Measurements from ENCODE around the gene PHC2. TPM values are rescaled to one million over a fixed set of nuclear protein-coding genes. Genes with fewer than 3 reads are reported as not detected.

The PHC2 gene
- total RNA-seq, 1 experiment from 2014 or later, result 176 TPM

- TF ChIP-seq REST (IDR thresholded peaks at IDR 0.05; ENCODE audit: low read depth) (no peak), EZH2 (IDR thresholded peaks at IDR 0.05) (no peak), ZFX (IDR thresholded peaks at IDR 0.05) (no peak), ELF1 (IDR thresholded peaks at IDR 0.05; ENCODE audit: borderline replicate concordance, low read depth) (no peak), POLR2AphosphoS5 (IDR thresholded peaks at IDR 0.05; ENCODE audit: low read depth, low read length) (no peak), ZBTB33 (IDR thresholded peaks at IDR 0.05; ENCODE audit: extremely low read depth, insufficient replicate concordance, low read length) (no peak), YY1 (IDR thresholded peaks at IDR 0.05; ENCODE audit: extremely low read depth, insufficient replicate concordance, low read depth, low read length) (no peak)
Measured at GRCh38 chr1:33332357-33332789, 98.5 kb downstream of the PHC2 start (continued).

All from HCT116 (cell line).